ENCODE results near the gene TULP4. TPM values are rescaled to one million over a fixed set of nuclear protein-coding genes. Genes with fewer than 3 reads are reported as not detected.

TULP4 gene
- polyA plus RNA-seq, 3 donors: 6.5 to 10.6 (median 7.9) TPM

- H3K79me2 ChIP-seq (ENCODE audit: insufficient read depth, low read length): no peaks in the 10 kb centered on the region
- peaks cover 4 to 35% of the 10 kb centered on the region in 2 donors for H3K36me3 ChIP-seq (replicated peaks in 1 of 2; ENCODE audit: control insufficient read depth in 1 of 2, insufficient read depth in 2 of 2, low read length in 2 of 2)
- Mint-ChIP-seq H3K4me1 (peaks cover 2% of the 10 kb centered on the region), H3K36me3 (peaks cover 31 to 46% of the 10 kb centered on the region in 2 donors), H3K9me3 (peaks cover 0 to 13% (median 11%) of the 10 kb centered on the region in 7 donors), H3K27me3 (ENCODE audit: low read depth in 3 of 3) (peaks cover 0 to 2% (median 0%) of the 10 kb centered on the region in 3 donors), H3K27ac (peak overlapping the region in 1 of 7 donors; percentile 41), H3K4me3 (no peak overlapping the region)
- no peak overlapping the region for H3K27ac ChIP-seq (ENCODE audit: low read depth in 1 of 2, low read length in 2 of 2)
- 100% methylated on average over 1 of the region's 1 CpG for whole genome bisulfite sequencing (ENCODE audit: insufficient coverage)
- no peaks in the 10 kb centered on the region for H3K4me1 ChIP-seq (ENCODE audit: control insufficient read depth in 1 of 2, insufficient read depth in 2 of 2, low read length in 2 of 2)
- no peak overlapping the region for H2AFZ ChIP-seq (ENCODE audit: insufficient read depth, low read depth, low read length, poor library complexity, severe bottlenecking)
- no peak overlapping the region for H3K9ac ChIP-seq (ENCODE audit: insufficient read depth, low read length, poor library complexity, severe bottlenecking)
- peaks cover 6 to 13% of the 10 kb centered on the region in 2 donors for H3K9me3 ChIP-seq (replicated peaks in 1 of 2; ENCODE audit: control insufficient read depth in 1 of 2, insufficient read depth in 1 of 2, low read length in 2 of 2)
- H3K4me3 ChIP-seq (replicated peaks in 1 of 3; ENCODE audit: low read depth in 2 of 3, low read length in 3 of 3): no peak overlapping the region
- intact Hi-C loops (cut with micrococcal nuclease): no loop called here
- no peak for DNase-seq
- TF ChIP-seq CTCF (IDR thresholded peaks at IDR 0.05): no peak
- H3K27me3 ChIP-seq (ENCODE audit: control insufficient read depth in 2 of 2, insufficient read depth in 2 of 2, low read length in 2 of 2): no peaks in the 10 kb centered on the region
- H3K4me2 ChIP-seq (replicated peaks; ENCODE audit: extremely low read depth, low read length, poor library complexity, severe bottlenecking): no peak overlapping the region
- H4K20me1 ChIP-seq (ENCODE audit: insufficient read depth, low read length): no peaks in the 10 kb centered on the region
Measured at GRCh38 chr6:158417760-158418098, 105.5 kb downstream of the TULP4 start.

- Histone ChIP-seq H3K4me2 (replicated peaks; ENCODE audit: extremely low read depth, low read length, poor library complexity, severe bottlenecking) (no peak overlapping the region), H3K27me3 (ENCODE audit: control insufficient read depth in 2 of 2, insufficient read depth in 2 of 2, low read length in 2 of 2) (no peaks in the 10 kb centered on the region), H3K36me3 (replicated peaks in 1 of 2; ENCODE audit: control insufficient read depth in 1 of 2, insufficient read depth in 2 of 2, low read length in 2 of 2) (peaks cover under 1 to 28% of the 10 kb centered on the region in 2 donors), H3K79me2 (ENCODE audit: insufficient read depth, low read length) (no peaks in the 10 kb centered on the region), H3K4me1 (ENCODE audit: control insufficient read depth in 1 of 2, insufficient read depth in 2 of 2, low read length in 2 of 2) (no peaks in the 10 kb centered on the region), H2AFZ (ENCODE audit: insufficient read depth, low read depth, low read length, poor library complexity, severe bottlenecking) (no peak overlapping the region), H3K4me3 (replicated peaks in 1 of 3; ENCODE audit: low read depth in 2 of 3, low read length in 3 of 3) (no peak overlapping the region), H3K9me3 (replicated peaks in 1 of 2; ENCODE audit: control insufficient read depth in 1 of 2, insufficient read depth in 1 of 2, low read length in 2 of 2) (peaks cover 6 to 14% of the 10 kb centered on the region in 2 donors), H3K27ac (ENCODE audit: low read depth in 1 of 2, low read length in 2 of 2) (no peak overlapping the region), H4K20me1 (ENCODE audit: insufficient read depth, low read length) (no peaks in the 10 kb centered on the region), H3K9ac (ENCODE audit: insufficient read depth, low read length, poor library complexity, severe bottlenecking) (no peak overlapping the region)
- no peak for DNase-seq
- peaks cover 0 to 13% (median 11%) of the 10 kb centered on the region in 7 donors for H3K9me3 Mint-ChIP-seq
- intact Hi-C loops (cut with micrococcal nuclease): no loop called here
- peaks cover 24 to 39% of the 10 kb centered on the region in 2 donors for H3K36me3 Mint-ChIP-seq
- no peak for TF ChIP-seq CTCF (IDR thresholded peaks at IDR 0.05)
- H3K27me3 Mint-ChIP-seq (ENCODE audit: low read depth in 3 of 3): peaks cover 0 to 2% (median 0%) of the 10 kb centered on the region in 3 donors
- 80% methylated on average over 1 of the region's 2 CpGs for WGBS (ENCODE audit: insufficient coverage)
- H3K27ac Mint-ChIP-seq: no peak overlapping the region
- no peak overlapping the region for H3K4me3 Mint-ChIP-seq
- H3K4me1 Mint-ChIP-seq: peaks cover 2% of the 10 kb centered on the region
Measured at GRCh38 chr6:158418501-158418900, 106.2 kb downstream of the TULP4 start.
